GM23338 (cell line): Measurements from ENCODE around the gene ZNF585A.

ENCODE experiments used
- CREB1 ChIP-seq: fragments of 250-450 bp; sonication (Bioruptor Pico); IDR thresholded peaks from 2 replicates; pipeline ENCODE4 v1.5.0; 2020; ENCODE audit warnings: low read depth, mild to moderate bottlenecking, moderate library complexity
- EZH2 ChIP-seq: fragments of 200-600 bp; sonication (generic); IDR thresholded peaks from one replicate; pipeline ENCODE4 v1.8.0; 2017; ENCODE audit warnings: antibody characterized with exemption, mild to moderate bottlenecking, low read depth; ENCODE audit not compliant: unreplicated experiment
- EZH2phosphoT487 ChIP-seq: fragments of 200-600 bp; sonication (generic); IDR thresholded peaks from one replicate; pipeline ENCODE4 v1.8.1; 2018; ENCODE audit warnings: antibody characterized with exemption; ENCODE audit not compliant: unreplicated experiment
- JUNB ChIP-seq: IDR thresholded peaks from one replicate; pipeline ENCODE4 v1.6.1; 2016; ENCODE audit warnings: antibody characterized with exemption; ENCODE audit not compliant: unreplicated experiment
- NANOG ChIP-seq: IDR thresholded peaks from 2 replicates; pipeline ENCODE4 v1.6.1; 2016; ENCODE audit warnings: antibody characterized with exemption, borderline replicate concordance
- POLR2AphosphoS5 ChIP-seq: IDR thresholded peaks from 2 replicates; pipeline ENCODE4 v1.6.1; 2016; ENCODE audit warnings: antibody characterized with exemption, low read depth
- REST ChIP-seq: IDR thresholded peaks from one replicate; pipeline ENCODE4 v1.6.1; 2018; ENCODE audit warnings: antibody characterized with exemption; ENCODE audit not compliant: unreplicated experiment
- STAT1 ChIP-seq: IDR thresholded peaks from one replicate; pipeline ENCODE4 v1.6.1; 2016; ENCODE audit warnings: antibody characterized with exemption; ENCODE audit not compliant: unreplicated experiment
- ZNF114 ChIP-seq: fragments of 250-450 bp; sonication (Bioruptor Pico); IDR thresholded peaks from 2 replicates; pipeline ENCODE4 v1.5.0; 2020; ENCODE audit warnings: mild to moderate bottlenecking, moderate library complexity
- ZNF331 ChIP-seq: fragments of 250-450 bp; sonication (Bioruptor Pico); IDR thresholded peaks from 2 replicates; pipeline ENCODE4 v1.5.0; 2020; ENCODE audit warnings: low read depth, mild to moderate bottlenecking, moderate library complexity
- ZNF462 ChIP-seq: fragments of 250-450 bp; sonication (Bioruptor Pico); IDR thresholded peaks from 2 replicates; pipeline ENCODE4 v1.5.0; 2020; ENCODE audit warnings: mild to moderate bottlenecking, moderate library complexity
- TF ChIP-seq, protein P1 (sequence below), 2 experiments: fragments of 200-600 bp in 1 of 2; sonication (generic) in 1 of 2; conservative IDR thresholded peaks; 2 replicates each; pipeline versions ENCODE4 v1.5.1 to v1.6.1; 2016 to 2017; ENCODE audit warnings: antibody characterized with exemption in 2 of 2, low read depth in 2 of 2, mild to moderate bottlenecking in 2 of 2, moderate library complexity in 1 of 2
- TF ChIP-seq, protein P2 (sequence below): IDR thresholded peaks from 2 replicates; pipeline ENCODE4 v1.6.1; 2016; ENCODE audit warnings: antibody characterized with exemption

GRCh38 chr19:37217480-37217774 lies 44.9 kb upstream of the ZNF585A start:
- TF ChIP-seq, protein P1, sequence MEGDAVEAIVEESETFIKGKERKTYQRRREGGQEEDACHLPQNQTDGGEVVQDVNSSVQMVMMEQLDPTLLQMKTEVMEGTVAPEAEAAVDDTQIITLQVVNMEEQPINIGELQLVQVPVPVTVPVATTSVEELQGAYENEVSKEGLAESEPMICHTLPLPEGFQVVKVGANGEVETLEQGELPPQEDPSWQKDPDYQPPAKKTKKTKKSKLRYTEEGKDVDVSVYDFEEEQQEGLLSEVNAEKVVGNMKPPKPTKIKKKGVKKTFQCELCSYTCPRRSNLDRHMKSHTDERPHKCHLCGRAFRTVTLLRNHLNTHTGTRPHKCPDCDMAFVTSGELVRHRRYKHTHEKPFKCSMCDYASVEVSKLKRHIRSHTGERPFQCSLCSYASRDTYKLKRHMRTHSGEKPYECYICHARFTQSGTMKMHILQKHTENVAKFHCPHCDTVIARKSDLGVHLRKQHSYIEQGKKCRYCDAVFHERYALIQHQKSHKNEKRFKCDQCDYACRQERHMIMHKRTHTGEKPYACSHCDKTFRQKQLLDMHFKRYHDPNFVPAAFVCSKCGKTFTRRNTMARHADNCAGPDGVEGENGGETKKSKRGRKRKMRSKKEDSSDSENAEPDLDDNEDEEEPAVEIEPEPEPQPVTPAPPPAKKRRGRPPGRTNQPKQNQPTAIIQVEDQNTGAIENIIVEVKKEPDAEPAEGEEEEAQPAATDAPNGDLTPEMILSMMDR (conservative IDR thresholded peaks at IDR 0.05; ENCODE audit: low read depth in 2 of 2): no peak
- no peak for TF ChIP-seq EZH2
- TF ChIP-seq POLR2AphosphoS5: peak; percentile 35; the same call in 1 of the 2 replicates
- TF ChIP-seq EZH2phosphoT487: no peak
- TF ChIP-seq ZNF114: no peak
- TF ChIP-seq, protein P2, sequence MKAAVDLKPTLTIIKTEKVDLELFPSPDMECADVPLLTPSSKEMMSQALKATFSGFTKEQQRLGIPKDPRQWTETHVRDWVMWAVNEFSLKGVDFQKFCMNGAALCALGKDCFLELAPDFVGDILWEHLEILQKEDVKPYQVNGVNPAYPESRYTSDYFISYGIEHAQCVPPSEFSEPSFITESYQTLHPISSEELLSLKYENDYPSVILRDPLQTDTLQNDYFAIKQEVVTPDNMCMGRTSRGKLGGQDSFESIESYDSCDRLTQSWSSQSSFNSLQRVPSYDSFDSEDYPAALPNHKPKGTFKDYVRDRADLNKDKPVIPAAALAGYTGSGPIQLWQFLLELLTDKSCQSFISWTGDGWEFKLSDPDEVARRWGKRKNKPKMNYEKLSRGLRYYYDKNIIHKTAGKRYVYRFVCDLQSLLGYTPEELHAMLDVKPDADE: no peak
- no peak for TF ChIP-seq STAT1
- TF ChIP-seq REST: no peak
- no peak for TF ChIP-seq ZNF331 (CRISPR knock-in tag)
- TF ChIP-seq JUNB: no peak
- TF ChIP-seq NANOG: no peak
- no peak for TF ChIP-seq CREB1 (CRISPR knock-in tag)
- TF ChIP-seq ZNF462 (CRISPR knock-in tag): no peak
